ENCODE data around the gene CDKAL1.

GRCh38 chr6:20589266-20589665 is 55.0 kb downstream of the CDKAL1 start:
- no peak for TF ChIP-seq CTCF (conservative IDR thresholded peaks at IDR 0.05)
- TF ChIP-seq EZH2 (IDR thresholded peaks at IDR 0.05; ENCODE audit: low read depth): no peak
